Activated CD8-positive, alpha-beta memory T cell treated with anti-CD3 and anti-CD28 coated beads, Interleukin-2, amount 50 U/mL, for 1 hour (primary cell): ENCODE measurements around the gene DENND1A.

Source experiments
- DNase-seq: peaks from one replicate; pipeline ENCODE4 v3.0.0-alpha.2; 2020; ENCODE audit errors: extremely low read depth

The DENND1A gene

DNA sequence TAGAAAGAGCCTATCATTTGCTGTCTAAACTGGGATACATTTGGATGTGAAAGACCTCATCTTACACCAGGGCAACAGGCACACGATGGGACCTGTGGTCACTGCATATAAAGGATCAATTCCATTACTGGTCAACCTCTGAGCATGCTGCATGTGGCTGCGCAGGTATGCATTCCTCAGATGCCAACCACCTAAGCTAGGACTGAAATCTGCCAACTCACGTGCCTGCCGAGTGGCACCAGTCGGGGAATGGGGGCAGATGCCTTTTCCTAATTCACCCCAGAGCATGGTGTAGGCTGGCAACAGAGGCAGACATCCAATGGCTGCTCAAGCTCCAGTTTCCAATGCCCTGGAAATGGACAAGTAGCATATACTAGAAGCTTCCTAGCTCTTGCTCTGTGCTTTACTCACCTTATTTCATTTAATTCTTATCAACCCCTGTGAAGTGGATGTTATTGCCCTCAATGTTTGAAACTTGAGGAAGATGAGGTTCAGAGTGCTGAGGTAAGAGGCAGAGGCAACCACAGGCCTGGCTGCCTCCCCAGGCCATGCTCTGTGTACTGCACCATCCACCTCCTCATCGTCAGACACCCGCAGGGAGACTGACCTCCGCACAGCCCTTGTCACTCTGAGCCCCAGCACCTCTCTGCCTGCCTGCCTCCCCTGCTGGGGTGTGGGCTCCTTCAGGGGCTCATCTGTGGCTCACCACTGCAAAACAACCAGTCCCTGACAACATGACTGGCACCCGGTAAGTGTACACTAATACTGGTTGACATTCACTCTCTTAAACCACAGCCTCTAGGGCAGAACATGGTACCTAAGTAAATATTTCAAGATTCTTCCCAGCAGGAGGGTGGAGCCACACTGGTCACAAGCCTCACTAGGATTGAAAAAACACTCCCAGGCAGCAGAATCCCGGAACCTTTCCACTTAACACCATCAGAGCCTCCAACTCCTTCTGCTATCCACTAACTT is 345.4 kb downstream of the DENND1A start:
- no peak for DNase-seq

DNA sequence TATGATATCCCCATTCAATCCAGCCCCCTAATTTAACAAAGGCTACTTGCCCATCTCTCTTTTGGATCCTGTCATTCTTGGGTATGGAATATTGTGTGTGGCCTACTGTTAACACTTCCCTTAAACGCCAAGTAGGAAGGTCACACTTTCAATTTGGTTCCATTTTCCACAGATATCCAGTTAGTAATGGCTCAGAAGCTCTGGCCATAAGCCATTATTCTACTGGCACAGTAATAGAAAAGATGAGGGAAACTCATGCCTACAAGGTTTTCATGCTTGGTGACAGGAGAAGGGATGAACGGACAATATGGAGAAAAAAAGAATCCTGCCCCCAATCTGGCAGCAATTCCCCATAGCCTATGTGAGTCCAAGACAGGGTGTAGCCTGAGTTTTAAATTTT is 346.3 kb downstream of the DENND1A start:
- no peak for DNase-seq

DNA sequence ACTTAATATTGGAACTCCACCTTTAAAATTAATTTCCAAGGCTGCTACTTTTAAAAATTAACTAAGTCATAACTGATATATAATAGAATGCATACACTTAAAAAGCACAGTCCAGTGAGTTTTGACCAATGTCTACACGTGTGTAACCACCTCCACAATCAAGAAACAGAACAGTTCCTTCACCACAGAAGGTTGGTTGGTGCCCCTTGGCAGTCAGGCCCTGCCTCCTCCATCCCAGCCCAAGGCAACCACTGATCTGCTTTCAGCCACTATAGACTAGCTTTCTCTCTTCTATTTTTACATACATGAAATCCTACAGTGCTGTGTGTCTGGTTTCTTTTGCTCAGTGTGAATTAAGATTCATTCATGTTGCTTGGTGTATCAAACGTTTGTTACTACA is 358.7 kb downstream of the DENND1A start:
- DNase-seq: no peak

DNA sequence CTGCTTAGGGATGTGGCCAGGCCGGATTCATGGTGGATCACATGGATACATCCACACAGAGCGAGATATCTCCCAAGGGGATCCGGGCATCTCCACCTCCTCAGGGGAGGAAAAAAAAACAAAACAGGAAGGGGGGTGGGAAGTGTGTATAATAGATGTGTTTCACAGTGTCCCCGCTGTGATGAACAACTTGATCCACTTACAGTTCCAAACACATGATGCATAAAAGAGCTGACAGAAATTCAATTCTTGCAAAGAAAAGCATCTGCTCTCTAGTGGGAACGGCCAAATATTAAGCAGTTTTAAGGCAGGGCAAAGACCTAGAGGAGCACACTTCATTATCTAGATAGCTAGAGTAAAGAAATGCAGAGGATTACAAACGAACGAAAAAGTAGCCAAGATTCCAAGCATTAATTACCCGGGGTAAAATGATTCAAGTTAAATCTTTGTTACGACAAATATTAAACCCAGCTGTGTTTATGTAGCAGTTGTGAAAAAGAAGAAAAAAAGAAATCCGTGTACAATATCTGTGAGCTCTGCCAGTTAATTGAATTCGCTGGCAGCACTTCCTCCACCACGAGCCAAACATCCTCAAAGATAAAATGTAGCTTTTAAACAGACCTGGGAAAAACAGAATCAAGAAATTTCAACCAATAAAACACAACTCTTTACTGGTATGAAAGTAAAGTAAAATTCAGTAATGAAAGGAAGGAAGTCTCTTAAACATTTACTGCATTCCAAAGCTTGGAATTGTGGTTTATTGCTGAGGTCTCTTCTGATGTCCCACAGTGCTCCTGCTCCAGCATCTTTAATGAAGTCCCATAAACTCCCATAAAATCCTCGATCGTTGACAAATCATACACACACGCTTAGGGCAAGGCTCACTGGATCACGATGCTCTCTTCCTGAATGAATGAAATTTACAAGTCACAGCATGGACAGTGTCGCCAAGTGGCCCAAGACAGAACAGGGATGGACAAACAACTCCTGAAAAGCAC is 360.9 kb downstream of the DENND1A start:
- DNase-seq: no peak

DNA sequence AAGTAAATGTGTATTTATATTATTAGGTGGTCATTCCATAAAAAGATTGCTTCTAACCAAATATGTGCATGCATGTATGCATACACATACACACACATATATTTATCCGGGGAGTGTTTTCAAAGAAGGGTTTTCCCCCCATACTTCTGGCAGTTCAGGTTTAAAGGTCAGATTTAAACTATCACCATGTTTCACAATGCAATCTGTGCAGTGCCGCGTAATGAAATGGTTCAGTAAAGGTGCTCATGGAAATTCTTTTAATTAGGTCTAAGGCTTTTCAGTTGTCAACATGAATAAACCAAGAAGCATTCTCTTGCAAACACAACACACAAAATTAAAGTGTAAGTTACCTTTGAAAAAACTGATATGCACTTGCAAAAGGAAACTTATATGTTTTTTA is 362.9 kb downstream of the DENND1A start:
- DNase-seq: no peak

DNA sequence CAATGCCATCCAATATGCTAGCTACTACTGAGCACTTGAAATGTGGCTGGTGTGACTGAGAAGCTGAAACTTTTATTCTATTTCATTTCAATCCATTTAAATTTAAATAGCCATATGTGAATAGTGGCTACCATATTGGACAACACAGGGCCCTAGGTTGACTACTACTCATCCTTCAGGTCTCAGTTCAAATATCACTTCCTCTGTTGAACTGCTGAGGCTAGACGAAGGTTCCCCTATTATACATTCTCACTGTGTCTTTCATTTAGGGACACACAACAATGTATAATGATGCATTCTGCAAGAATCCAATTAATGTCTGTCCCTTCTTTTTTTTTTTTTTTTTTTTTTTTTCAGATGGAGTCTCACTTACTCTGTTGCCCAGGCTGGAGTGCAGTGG is 365.3 kb downstream of the DENND1A start:
- no peak for DNase-seq

DNA sequence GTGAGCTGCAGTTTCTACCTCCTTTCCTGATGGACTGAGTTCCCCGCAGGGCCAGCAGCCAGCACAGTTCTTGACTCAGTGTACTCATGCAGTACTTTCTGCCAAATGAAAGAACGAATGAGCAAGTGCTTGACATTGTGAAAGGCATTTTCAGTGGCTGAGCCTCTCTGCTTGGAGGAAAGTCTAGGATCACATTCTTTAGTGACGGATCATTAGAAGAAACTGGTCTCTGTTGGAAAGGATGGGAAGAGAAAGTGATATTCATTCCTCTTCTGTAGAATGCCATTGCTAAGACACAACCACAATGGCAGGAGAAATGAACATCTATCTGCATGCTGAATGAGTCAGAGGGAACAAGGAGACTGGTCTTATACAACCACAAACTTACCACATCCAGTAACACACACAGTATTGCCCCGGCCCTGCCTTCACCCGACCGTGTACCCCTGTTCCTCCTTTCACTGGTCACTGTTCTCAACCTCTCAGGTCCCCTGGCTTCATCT is 367.0 kb downstream of the DENND1A start:
- DNase-seq: no peak

DNA sequence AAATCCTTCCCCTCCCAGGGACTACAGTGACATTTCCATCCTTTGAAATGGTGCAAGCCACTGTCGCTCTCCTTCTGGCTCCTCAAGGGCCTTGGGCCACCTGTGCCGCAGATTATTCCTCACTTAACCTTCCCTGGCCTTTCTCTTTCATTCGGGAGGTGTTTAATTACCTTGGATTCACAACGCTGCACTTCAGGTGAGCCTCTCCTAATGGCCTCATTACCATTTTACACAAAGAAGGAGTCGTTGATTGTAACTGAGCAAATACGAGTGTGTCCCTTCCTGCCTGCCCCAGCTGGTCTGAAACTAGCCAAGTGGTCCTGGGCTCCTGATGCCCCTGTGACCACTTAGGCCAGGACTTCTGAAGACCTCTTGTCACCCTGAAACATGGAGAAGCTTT is 368.9 kb downstream of the DENND1A start:
- no peak for DNase-seq

DNA sequence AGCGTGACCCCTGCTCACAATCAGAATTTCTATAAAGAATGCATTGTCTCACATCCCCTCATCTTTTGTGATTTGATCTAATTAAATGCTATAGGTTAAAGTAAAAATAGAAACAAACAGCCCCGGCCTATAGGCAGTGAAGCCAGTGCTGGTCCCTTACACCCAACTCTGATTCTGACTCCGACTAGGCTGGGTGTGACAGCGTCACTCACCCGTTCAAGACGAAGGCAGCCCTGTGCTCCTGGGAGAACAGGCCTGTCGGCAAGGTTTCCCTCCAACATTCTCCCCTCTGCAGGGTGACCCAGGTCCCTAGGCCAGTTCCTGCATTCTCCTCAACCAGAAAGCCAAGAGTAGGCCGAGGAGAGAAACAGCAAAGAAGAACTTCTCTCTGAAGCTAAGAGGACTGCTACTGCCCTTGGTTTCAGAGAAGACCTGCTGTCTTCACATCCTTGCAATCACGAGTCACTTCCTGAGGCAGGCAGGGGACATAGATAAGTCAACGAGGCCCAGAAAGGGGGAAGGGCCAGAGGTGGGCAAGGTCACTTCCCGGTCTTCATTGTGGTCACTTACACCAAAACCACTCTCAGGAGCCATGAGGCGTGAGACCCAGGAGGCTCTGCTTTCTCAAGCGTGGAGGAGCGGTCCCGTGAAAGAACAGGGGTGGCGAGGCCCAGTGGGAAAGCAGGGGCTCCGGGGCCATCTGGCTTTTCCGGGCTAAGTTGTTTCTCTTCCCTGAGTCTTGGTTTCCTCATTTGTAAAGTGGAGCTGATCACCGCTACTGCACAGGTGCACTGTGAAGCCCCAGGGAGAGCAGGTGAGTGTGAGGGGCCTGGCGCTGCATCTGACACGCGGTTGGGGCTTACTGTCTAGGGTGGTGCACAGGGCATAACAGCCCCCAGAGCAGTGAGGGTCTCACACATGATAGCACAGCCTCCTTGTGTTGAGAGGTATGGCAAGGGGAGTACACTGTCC is 373.2 kb downstream of the DENND1A start:
- DNase-seq: no peak

DNA sequence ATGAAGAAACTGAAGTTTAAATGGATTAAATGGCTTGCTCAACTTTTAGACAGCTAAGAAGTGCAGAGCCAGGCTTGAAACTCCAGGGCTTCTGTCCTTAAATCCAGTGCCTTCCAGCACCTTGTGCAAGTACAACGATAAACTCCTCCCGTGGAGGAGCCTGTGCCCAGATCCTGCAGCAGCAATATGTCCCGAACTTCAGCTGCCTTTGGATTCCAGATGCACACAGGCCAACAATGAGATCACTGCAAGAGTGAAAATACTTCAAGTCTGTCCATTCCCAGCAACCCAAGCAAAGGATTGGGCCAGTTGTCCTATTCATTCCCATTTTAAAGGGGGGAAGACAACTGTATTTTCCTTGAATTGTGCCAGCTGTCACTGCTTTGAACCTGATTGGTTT is 374.3 kb downstream of the DENND1A start:
- no peak for DNase-seq

DNA sequence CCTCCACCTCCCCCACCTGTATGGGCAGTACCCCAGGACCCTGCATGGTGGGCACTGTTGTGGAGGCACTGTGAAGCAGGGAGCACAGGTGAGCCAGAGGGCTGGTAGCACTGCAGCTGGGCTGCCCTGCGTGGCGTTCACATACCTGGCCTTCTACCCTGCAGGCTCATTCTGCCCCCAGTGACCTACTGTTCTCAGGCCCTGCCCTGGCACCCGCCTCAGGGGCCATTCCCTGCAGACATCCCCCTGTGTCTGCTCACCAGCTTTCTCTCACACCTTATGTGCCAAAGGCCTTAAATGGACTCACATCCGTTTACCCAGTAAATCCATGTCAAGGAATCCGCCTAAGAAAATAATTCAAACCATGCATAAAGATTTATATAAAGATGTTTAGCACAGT is 377.4 kb downstream of the DENND1A start:
- DNase-seq: no peak

DNA sequence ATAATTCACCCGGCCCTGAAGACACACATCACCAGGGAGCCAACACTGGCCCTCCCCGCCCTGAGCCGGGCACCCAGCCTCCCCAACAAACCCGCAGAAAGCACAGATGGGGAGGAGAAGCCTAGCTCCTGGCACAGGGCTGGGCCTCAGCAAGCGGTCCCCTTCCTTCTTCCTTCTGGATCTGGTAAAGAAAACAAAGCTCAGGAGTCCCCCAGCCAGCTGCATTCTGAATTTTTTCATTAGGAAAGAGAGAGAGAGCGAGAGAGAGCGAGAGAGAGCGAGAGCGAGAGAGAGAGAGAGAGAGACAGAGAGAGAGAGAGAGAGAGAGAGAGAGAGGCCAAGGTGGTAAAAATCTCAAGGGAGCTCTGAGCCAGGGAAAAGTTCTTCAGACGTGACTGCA is 378.2 kb downstream of the DENND1A start:
- no peak for DNase-seq

DNA sequence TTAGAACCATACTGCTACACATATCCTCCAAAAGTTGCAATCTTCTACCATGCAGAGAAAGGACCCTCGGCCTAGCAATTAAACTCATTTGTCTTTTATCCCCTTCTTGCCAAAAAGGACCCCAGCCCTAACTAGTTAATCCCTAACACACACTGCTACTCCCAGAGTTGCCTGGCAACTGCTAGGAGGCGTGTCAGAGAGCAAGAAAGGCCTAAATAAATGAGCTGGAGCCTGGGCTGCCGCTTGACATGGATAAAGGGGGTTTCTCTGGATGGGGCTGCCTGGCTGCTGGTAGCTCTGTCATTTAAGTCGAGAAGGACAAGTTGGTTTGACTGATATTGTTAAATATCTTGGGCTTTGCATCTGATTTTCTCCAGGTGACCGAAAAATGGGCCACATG is 379.1 kb downstream of the DENND1A start:
- DNase-seq: no peak

DNA sequence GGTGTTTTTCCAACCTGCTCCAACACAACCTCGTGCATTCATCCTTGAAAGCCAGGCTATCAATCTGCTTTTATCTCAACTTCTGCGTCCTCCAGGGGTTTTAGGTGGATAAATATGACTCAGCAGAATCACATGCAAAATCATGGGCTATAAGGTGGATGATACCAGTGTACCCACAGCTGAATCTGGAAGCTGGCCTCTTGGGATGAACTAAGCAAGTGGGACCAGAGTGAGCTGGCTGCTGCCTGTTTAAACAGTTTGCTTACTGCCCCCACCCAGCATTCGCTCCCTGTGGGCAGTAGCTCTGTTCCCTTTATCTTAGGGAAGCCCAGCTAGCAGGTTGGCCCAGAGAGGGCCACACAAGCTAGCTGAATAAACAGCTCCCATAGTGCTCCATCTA is 379.9 kb downstream of the DENND1A start:
- no peak for DNase-seq

DNA sequence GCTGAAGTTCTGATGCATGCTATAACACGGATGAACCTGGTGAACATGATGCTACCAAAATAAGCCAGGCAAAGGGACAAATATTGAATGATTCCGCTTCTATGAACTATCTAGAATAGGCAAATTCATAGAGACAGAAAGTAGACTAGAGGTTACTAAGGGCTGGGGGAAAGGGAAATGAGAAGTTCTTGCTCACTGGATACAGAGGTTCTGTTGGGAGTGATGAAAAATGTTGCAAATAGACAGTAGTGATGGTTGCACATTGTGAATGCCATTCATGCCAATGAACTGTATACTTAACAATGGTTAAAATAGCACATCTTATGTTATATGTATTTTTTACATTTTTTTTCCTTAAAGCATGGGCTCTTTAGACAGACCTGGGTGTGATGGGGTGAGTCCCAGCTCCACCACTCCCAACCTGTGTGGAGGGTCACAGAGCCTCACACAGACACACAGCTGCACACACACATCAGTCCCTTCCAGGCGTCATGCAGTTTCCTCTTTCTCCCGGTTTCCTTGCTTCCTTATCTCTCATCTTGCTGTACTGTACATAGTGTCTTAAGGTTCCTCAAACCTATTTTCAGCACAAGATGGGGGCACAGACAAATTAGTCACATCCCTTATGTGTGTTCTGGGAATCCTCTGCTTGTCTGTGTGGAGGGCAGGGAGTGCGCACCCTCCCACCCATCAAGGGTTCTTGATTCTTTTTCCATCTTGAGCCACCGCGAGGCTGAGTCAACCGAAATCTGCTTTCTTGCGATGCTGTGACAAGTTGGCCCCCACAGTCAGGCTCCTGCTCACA is 381.0 kb downstream of the DENND1A start:
- no peak for DNase-seq

DNA sequence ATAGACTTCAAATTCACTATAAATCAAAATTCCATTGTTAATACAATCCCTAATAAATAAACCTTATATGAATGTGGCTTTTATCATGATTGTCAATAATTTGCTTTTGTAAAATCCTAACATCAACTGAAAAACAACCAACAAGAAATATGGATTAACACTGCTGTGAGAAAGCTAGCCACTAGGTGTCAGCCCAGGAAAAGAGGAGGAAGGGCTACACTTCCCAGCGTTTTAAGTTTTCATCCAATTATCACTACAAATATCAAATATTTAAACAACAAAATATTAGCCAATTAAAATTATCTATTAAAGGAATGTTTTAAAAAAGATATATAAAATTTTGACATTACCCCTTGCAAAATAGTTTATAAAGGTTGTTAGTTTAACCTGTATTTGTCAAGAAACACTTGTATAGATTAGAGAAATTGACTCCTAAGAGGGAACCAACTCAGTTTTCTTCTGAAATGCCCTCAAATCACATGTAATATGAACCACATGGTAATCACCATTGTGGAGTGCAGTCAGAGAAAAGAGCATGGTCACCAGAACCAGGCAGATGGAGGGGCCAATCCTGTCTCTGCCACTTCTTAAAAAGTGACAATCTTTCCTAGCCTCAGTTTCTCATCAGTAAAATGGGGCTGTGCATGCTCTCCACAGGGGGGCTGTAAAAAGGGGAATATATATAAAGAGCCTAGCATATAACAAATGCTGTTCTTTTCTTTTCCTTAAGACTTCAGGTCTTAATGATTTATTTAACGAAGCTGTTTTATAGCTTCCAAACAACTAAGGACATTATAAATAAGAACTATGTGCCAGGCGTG is 385.7 kb downstream of the DENND1A start:
- DNase-seq: no peak

DNA sequence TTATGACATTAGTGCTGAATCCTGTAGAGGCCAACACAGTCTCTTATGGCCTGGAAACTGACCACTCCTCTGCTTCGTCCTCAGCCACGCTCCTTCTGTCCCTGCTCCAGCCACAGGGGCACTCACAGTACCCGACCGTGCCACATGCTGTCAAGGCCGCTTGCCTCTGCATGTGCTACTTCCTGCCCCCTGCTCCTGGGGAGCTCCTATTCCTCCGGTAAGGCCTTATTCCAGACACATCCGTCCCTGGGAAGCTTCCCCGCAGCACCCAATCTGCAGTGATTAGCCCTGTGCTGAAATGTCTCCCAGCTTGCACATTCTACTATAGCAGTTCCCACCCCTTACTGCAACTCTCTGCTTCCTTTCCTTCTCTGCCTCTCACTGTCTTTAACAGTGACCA is 386.4 kb downstream of the DENND1A start:
- no peak for DNase-seq

DNA sequence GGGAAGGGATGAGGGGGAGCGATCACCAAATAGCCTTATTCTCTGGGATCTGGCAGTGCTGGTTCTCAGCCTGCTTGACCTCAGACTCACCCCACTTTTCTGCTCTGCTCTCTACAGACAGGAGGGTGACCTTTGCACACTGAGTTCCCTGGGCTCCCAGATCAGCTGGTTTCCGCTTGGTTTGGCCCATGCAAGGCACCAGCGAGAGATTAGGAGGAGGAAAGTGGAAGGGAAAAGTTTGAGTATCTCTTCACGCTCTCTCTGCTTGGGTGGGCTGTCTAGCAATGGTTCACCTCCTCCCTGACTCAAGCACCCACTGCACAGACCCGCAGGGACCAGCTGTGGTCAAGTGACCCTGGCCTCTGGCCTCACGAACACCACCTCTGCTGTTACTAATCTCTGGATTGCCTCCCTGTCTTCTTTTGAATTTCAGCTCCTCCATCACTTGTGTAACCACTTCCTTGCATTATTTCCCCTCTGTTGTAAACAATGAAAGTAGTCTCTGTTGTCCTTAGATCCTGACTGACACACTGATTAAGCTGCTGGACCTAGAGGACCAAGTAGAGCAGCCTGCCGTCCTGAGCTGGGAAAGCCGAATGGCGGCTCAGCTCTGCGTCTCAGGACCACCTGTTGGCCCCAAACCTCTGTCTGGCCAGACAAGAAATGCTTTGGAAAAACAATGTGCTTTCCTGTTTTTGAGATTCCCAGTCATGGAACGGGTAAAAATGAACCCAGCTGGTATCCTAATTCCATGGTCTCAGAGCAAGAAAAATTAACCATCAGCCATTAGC is 387.3 kb downstream of the DENND1A start:
- no peak for DNase-seq

DNA sequence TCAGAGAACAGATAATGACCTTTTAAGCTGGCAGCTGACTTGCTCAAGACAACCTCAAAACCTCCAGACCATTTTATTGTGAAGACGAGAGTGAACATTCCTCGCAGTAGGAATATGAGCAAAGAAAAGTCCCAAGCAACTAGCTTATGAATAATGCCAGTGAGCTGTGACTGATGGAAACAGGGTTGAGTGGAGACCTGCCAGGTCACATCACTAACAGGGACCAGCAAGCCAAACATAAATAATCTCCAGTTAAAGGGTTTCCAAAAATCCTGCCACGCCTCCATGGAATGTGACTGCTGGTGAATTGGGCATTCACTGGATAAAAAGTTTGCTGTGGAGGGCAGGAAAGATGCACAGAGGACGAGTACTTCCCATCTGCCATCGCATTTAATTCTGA is 388.5 kb downstream of the DENND1A start:
- DNase-seq: no peak
